Measurements from ENCODE around the gene FAM168A.

GRCh38 chr11:73405146-73405510 is 192.8 kb downstream of the FAM168A start:
- TF ChIP-seq POLR2A (IDR thresholded peaks at IDR 0.05; ENCODE audit: extremely low read depth, insufficient read length) (no peak), MYC (IDR thresholded peaks at IDR 0.05; ENCODE audit: low read depth, low read length) (no peak), MAX (IDR thresholded peaks at IDR 0.05; ENCODE audit: low read depth, low read length) (no peak)
- TF ChIP-seq, protein P1, sequence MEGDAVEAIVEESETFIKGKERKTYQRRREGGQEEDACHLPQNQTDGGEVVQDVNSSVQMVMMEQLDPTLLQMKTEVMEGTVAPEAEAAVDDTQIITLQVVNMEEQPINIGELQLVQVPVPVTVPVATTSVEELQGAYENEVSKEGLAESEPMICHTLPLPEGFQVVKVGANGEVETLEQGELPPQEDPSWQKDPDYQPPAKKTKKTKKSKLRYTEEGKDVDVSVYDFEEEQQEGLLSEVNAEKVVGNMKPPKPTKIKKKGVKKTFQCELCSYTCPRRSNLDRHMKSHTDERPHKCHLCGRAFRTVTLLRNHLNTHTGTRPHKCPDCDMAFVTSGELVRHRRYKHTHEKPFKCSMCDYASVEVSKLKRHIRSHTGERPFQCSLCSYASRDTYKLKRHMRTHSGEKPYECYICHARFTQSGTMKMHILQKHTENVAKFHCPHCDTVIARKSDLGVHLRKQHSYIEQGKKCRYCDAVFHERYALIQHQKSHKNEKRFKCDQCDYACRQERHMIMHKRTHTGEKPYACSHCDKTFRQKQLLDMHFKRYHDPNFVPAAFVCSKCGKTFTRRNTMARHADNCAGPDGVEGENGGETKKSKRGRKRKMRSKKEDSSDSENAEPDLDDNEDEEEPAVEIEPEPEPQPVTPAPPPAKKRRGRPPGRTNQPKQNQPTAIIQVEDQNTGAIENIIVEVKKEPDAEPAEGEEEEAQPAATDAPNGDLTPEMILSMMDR (IDR thresholded peaks at IDR 0.05; ENCODE audit: low read depth, low read length) = no peak
